RWPE1 (cell line): ENCODE data around the gene FOXP1.

Experiments
- CTCF ChIA-PET: fragments of 350-600 bp; sonication (Branson Sonifier 250); formaldehyde crosslinking; extraction: SDS; loops from one replicate; lab custom pipeline; 2021; lab: Yijun Ruan, JAX
- POLR2A ChIA-PET: fragments of 400-600 bp; formaldehyde crosslinking; extraction: SDS; loops from one replicate; lab custom pipeline; 2020; ENCODE audit warnings: antibody characterized with exemption; ENCODE audit not compliant: low non-redundant PET; lab: Yijun Ruan, JAX
- DNase-seq: peaks from one replicate; pipeline ENCODE4 v3.0.0; 2012; ENCODE audit warnings: low spot score
- H3K27ac ChIP-seq: fragments of 450-650 bp; 2 replicates; pipeline ENCODE4 v1.5.1; 2017
- CTCF ChIP-seq: fragments of 450-650 bp; conservative IDR thresholded peaks from 2 replicates; pipeline ENCODE4 v1.5.1; 2017; ENCODE audit warnings: low read depth, mild to moderate bottlenecking

The FOXP1 gene

GRCh38 chr3:71229905-71230657, 353.4 kb downstream of the FOXP1 start:
- no peak for DNase-seq
- H3K27ac ChIP-seq = no peak overlapping the region
- no peak for TF ChIP-seq CTCF
- ChIA-PET POLR2A (no interaction called here), CTCF (no interaction called here)

- ChIA-PET CTCF (no interaction called here), POLR2A (no interaction called here)
- no peak for DNase-seq
- no peak for TF ChIP-seq CTCF
- no peak overlapping the region for H3K27ac ChIP-seq
Observed at GRCh38 chr3:71228156-71228866, 355.2 kb downstream of the FOXP1 start.

GRCh38 chr3:71227270-71227661, 356.3 kb downstream of the FOXP1 start:
- H3K27ac ChIP-seq = no peak overlapping the region
- ChIA-PET POLR2A (no interaction called here), CTCF (no interaction called here)
- DNase-seq = no peak
- no peak for TF ChIP-seq CTCF

GRCh38 chr3:71226565-71227269, 356.8 kb downstream of the FOXP1 start:
- CTCF ChIA-PET = no interaction called here
- no peak overlapping the region for H3K27ac ChIP-seq
- no peak for DNase-seq
- POLR2A ChIA-PET = no interaction called here
- TF ChIP-seq CTCF = no peak

- no peak for TF ChIP-seq CTCF
- H3K27ac ChIP-seq = no peak overlapping the region
- DNase-seq = no peak
- ChIA-PET POLR2A (no interaction called here), CTCF (no interaction called here)
Observed at GRCh38 chr3:71225951-71226564, 357.5 kb downstream of the FOXP1 start.

GRCh38 chr3:71225002-71225684, 358.4 kb downstream of the FOXP1 start:
- ChIA-PET CTCF (interaction anchor here (0.6 kb wide), 1 partner anchor 88 kb away, joined by 3 read pairs; no protein-coding TSS in a partner anchor), POLR2A (no interaction called here)
- no peak overlapping the region for H3K27ac ChIP-seq
- no peak for TF ChIP-seq CTCF
- DNase-seq = no peak
